CD4-positive, alpha-beta T cell treated with Interleukin-6 for 4 hours (primary cell): Measurements from ENCODE around the gene MIA3.

ENCODE experiments used
- DNase-seq: peaks from one replicate; pipeline ENCODE4 v3.0.0-alpha.2; 2020; ENCODE audit warnings: mixed read lengths

Gene MIA3

GRCh38 chr1:222618880-222619596 is 1.1 kb downstream of the MIA3 start:
- peak; percentile 12 for DNase-seq

DNA sequence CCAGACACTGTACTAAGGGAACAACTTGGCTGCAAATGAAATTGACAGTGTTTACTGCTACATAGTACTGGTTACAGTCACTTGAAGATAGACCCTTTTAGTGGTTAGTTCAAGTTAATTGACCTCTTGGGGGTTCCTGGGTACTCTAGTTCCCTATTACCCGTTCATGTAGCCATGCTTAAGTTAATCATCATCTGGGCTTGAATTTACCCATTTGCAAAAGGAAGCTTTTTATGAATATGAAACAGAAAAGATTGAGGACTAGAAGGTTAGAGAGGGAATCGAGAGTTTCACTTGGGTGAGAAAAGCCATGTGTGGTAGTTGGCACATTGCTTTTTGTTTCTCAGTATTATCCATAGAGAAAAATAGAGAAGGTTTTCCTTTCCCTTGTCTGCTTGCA is 2.7 kb downstream of the MIA3 start:
- no peak for DNase-seq

- DNase-seq, result no peak
Measured at GRCh38 chr1:222622765-222623164, 4.9 kb downstream of the MIA3 start.

GRCh38 chr1:222623458-222623857 is 5.6 kb downstream of the MIA3 start:
- no peak for DNase-seq

GRCh38 chr1:222624214-222624613 is 6.3 kb downstream of the MIA3 start:
- DNase-seq, result no peak

DNA sequence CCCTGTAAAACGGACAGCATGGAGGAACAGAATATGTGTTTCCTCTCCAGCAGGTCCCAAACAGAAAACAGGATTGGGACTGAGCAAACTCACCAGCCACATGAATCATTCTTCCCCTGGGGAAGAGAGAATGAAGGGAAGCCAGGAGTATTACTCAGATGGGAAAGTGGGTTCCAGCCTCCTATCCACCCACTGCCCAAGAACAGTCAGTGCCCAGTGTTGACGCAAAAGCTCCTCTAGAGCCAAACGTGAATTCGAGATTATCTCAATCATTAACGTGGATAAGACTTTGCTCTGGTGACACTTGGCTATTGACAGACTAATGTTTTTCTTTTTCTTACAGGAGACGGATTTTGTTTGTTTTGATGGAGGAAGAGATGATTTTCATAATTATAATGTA is 9.3 kb downstream of the MIA3 start:
- DNase-seq, result no peak

DNA sequence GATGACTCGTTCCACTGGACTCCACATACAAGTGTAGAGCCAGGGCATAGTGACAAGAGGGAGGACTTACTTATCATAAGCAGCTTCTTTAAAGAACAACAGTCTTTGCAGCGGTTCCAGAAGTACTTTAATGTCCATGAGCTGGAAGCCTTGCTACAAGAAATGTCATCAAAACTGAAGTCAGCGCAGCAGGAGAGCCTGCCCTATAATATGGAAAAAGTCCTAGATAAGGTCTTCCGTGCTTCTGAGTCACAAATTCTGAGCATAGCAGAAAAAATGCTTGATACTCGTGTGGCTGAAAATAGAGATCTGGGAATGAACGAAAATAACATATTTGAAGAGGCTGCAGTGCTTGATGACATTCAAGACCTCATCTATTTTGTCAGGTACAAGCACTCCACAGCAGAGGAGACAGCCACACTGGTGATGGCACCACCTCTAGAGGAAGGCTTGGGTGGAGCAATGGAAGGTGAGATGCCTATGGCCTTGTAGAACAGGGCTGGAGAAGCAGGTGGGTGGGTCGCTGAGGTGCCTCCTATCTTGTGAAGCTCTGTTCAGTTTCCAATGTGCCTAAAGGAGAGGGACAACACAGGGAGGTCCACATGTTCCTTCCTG is 12.1 kb downstream of the MIA3 start:
- DNase-seq, result no peak

GRCh38 chr1:222631611-222632208 is 13.8 kb downstream of the MIA3 start:
- DNase-seq, result no peak

DNA sequence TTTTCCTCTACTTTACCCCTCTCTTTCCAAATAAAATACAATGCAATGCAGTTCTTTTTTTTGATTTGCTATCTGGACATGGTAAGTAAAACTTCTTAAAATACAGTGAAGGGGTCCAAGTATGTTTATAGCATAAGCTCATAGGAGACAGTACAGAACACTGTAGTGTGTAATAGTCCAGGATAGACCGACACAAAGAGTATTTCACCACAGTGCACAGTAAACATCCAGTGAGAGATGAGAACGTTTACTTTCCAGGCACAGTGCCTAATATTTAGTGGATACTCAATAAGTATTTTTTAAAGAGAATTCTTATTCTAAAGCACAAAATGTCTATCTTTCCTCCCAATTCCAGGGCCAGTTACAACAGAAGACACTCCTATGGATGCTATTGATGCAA is 14.9 kb downstream of the MIA3 start:
- no peak for DNase-seq

- DNase-seq, result peak; percentile 81
Measured at GRCh38 chr1:222634180-222635013, 16.5 kb downstream of the MIA3 start.

GRCh38 chr1:222641269-222641948 is 23.5 kb downstream of the MIA3 start:
- no peak for DNase-seq

GRCh38 chr1:222642468-222642867 is 24.6 kb downstream of the MIA3 start:
- DNase-seq, result no peak

DNA sequence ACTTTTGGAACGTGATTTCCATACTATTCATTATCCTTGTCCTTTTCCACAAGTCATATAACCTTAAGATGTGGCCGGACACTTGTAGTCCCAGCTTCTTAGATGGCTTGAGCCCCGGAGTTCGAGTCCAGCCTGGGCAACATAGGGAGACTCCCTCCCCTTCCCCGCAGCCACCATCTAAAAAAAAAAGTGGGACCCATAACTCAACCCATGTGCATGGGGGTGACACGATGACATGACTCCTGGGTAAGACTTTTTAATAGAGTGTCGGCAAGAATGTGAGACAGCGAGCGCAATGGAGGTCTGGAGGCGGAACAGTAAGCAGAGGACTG is 25.7 kb downstream of the MIA3 start:
- no peak for DNase-seq

DNA sequence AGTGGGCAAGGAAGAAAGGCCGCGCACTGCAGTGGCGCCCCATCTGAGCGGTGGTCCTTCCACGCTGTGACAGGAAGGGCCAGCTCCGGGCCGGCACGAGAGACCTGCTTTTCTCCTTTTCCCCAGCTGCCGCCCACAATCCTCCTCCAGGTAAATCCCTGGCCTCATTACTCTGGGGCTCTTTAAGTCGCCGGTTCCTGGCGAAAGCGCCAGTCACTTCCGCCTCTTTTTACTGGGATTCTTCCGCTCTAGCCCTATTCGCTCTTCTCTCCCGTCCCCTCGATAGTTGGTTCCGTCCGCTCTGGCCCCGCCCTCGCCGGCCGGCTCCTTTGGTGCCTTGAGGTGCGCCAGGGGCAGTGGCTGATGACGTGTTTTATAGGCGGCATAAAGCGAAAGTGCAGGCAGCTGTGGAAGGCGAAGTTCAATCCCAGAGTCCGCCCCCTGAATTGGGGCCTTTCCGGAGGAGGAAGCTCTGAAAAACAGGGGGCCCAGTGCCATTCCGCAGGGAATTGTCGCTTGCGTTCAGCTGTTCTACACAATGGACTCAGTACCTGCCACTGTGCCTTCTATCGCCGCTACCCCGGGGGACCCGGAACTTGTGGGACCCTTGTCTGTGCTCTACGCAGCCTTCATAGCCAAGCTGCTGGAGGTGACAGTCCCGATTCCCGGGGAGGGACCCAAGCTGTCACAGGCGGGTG is 26.2 kb downstream of the MIA3 start:
- peak; percentile 97 for DNase-seq

GRCh38 chr1:222644636-222644980 is 26.7 kb downstream of the MIA3 start:
- DNase-seq, result no peak

- DNase-seq, result no peak
Measured at GRCh38 chr1:222652676-222653075, 34.8 kb downstream of the MIA3 start.

DNA sequence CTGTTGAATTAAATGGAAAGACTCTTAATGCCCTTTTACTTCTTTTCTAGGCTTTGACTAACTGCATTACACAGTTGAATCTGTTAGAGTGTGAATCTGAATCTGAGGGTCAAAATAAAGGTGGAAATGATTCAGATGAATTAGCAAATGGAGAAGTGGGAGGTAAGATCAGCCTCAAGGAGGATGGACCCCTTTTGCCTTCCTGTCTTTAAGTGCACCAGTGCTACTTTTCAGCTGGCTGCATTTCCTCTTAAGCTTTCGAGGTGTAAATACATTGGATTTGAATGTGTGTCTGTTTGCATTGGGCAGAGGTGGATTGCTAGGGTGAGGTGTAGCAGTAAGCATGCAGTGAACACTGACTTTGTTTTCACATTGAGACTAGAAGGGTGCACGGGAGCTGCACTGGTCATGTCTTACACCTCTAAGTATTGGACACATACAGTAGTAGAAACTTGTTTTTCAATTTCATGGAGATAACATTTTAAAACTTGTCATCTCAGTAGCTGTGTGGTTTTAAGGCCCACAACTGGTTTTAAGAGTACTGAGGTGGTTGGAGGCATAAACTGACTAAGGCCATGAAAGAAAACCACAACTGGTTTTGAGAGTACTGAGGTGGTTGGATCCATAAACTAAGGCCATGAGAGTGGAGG is 35.4 kb downstream of the MIA3 start:
- no peak for DNase-seq

DNA sequence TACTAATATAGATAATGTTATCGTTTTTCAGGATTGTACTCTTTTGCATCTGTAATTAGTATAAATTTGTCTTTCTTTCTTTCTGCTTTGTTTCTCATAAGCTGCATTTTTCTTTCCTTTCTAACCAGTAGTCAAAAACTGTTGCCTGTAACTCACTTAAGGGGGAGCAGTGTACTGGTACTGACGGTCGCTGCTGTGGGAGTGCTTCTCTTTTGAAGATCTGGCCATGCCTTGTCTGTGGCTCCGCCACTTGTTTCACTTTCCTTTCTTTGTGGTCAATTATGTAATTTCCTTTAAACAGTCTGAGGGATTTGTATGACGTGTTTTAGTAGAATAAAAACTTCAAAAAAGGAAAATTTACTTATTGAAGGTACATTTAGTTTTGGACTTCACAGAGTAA is 37.0 kb downstream of the MIA3 start:
- peak; percentile 79 for DNase-seq

DNA sequence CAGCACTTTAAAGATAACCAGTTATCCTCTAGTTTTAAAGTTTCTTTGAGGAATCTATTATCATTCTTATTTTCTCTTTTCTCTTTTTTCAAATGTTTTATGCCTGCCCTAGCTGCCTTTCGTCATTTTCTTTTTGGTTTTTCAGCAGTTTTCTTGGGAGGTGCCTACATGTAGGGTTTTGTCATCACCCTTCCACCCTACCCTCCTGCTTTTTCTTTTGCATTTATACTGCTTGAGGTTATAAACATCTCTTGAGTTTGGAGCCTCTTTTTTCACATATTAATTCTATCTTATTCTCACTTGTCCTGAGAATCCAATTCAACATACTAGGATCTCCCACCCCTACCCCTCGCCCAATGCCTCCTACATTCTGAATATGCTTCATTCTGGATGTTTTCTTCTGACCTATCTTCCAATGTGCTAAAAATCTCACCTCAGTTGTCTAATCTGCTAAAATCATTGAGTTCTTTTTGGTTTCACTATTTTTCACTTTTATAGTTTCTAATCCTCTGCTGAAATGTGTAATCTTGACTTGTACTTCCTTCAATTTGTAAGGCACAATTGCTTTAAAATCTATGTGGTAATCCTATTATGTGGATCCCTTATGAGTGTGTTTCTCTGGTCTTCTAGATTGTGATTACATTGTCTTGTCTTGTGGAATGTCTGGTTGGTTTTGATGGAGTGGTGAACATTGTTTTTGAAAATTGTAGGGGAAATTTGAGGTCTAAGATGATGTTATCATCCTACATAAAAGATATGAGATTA is 38.7 kb downstream of the MIA3 start:
- no peak for DNase-seq

DNA sequence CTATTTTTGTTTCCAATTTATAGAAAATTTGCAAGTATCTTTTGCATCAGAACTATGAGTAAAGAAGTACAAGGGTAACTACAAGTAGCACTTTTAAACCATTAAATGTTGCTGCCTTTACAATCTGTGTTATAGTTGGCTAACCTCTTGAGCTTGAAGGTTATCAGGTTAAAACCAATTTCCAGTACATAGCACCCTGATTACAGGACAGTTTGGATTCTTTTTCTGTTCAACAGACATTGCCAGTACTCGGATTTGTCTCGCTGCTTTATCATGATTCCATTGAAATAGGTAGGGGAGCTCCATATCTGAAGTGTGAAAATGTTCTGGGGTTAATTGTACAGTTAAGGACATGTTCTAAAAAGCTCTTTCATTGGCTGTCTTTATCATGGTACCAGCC is 40.0 kb downstream of the MIA3 start:
- DNase-seq, result no peak

DNA sequence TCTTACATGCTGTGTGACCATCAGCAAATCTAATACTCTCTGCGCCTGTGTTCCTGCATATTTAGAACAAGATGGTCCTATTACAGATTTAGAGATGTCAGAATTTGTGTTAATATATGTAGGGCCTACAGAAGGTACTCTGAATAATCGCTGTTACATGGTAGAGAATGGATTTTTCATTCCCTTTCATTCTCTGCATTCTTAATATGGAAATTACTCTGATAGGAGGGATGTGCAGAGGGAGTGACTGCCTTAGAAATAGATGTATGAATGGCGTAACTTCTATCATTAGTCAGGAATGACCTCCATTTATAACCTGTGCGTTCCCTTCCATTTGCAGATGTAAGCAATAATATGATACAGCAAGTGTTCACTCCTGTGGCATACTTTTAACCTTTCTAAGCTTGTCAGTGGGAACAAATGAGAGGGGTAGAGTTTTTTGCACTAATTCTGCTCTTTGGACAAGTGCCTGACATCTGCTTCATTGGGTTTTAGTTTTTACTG is 45.6 kb downstream of the MIA3 start:
- DNase-seq, result no peak
